H1 (cell line): Measurements from ENCODE around the gene NIPAL4. TPM values are rescaled to one million over a fixed set of nuclear protein-coding genes. Genes with fewer than 3 reads are reported as not detected.

ENCODE experiments used
- CTCF ChIA-PET: fragments of 300-600 bp; sonication (Branson Sonifier 250); formaldehyde crosslinking; loops from one replicate; lab custom pipeline; 2021; ENCODE audit not compliant: partially characterized antibody; lab: Charles Lee
- POLR2A ChIA-PET: fragments of 300-600 bp; sonication (Branson Sonifier 250); formaldehyde crosslinking; loops from one replicate; lab custom pipeline; 2021; ENCODE audit warnings: inconsistent platforms; ENCODE audit not compliant: partially characterized antibody; lab: Charles Lee
- DNase-seq, 2 experiments: peaks; one replicate each; pipeline versions ENCODE4 v3.0.0 to v3.0.0-alpha.2; 2010 to 2022; ENCODE audit warnings: low spot score in 2 of 2, low read depth in 1 of 2, mixed read lengths in 1 of 2
- FAIRE-seq: peaks from 2 replicates; lab custom pipeline; 2011; peaks lifted over from hg19 to GRCh38; lab: Jason Lieb, UNC
- H2AFZ ChIP-seq: 2 replicates; pipeline ENCODE4 v1.8.1; 2012; ENCODE audit warnings: low read length, inconsistent platforms
- H2AK5ac ChIP-seq: 2 replicates; pipeline ENCODE4 v1.6.1; 2013; ENCODE audit warnings: low read depth, low read length
- H2BK120ac ChIP-seq: replicated peaks from 2 replicates; pipeline ENCODE3; 2013; ENCODE audit warnings: low read depth, low read length, inconsistent platforms
- H2BK12ac ChIP-seq: 2 replicates; pipeline ENCODE4 v1.6.1; 2013; ENCODE audit warnings: low read depth, low read length
- H2BK15ac ChIP-seq: 2 replicates; pipeline ENCODE4 v1.6.1; 2013; ENCODE audit warnings: low read length
- H2BK20ac ChIP-seq: 2 replicates; pipeline ENCODE4 v1.6.1; 2013; ENCODE audit warnings: low read length
- H2BK5ac ChIP-seq: 2 replicates; pipeline ENCODE4 v1.6.1; 2013; ENCODE audit warnings: low read depth, low read length
- H3K14ac ChIP-seq: 2 replicates; pipeline ENCODE4 v1.6.1; 2013; ENCODE audit warnings: inconsistent platforms; ENCODE audit not compliant: insufficient read length
- H3K18ac ChIP-seq: 2 replicates; pipeline ENCODE4 v1.6.1; 2013; ENCODE audit warnings: low read length; ENCODE audit errors: extremely low read depth
- H3K23ac ChIP-seq: 2 replicates; pipeline ENCODE4 v1.6.1; 2013; ENCODE audit warnings: inconsistent platforms; ENCODE audit not compliant: insufficient read length
- H3K23me2 ChIP-seq: 2 replicates; pipeline ENCODE4 v1.6.1; 2013; ENCODE audit warnings: low read depth, low read length
- H3K27ac ChIP-seq: 2 replicates; pipeline ENCODE4 v1.6.1; 2011; ENCODE audit warnings: low read depth, low read length, inconsistent platforms
- H3K27me3 ChIP-seq, 4 experiments: replicated peaks in 1 of 4; 1 replicate in 1 of 4; 2 replicates in 3 of 4; pipeline versions ENCODE4 v1.6.1 to v1.8.1; 2011 to 2013; ENCODE audit warnings: low read length in 3 of 4, mild to moderate bottlenecking in 3 of 4, inconsistent platforms in 2 of 4, mixed read lengths in 2 of 4, moderate library complexity in 1 of 4; ENCODE audit not compliant: control insufficient read depth in 3 of 4, insufficient read depth in 3 of 4; ENCODE audit errors: extremely low read depth in 1 of 4
- H3K36me3 ChIP-seq, 4 experiments: 2 replicates each; pipeline versions ENCODE4 v1.6.1 to v1.8.1; 2011 to 2013; ENCODE audit warnings: mild to moderate bottlenecking in 4 of 4, low read length in 3 of 4, moderate library complexity in 2 of 4, control low read depth in 1 of 4, inconsistent platforms in 1 of 4; ENCODE audit not compliant: insufficient read depth in 4 of 4, control insufficient read depth in 2 of 4
- H3K4ac ChIP-seq: replicated peaks from 2 replicates; pipeline ENCODE3; 2013; ENCODE audit warnings: low read length, low read depth, mixed read lengths, inconsistent platforms; ENCODE audit not compliant: insufficient read length
- H3K4me1 ChIP-seq, 4 experiments: replicated peaks in 1 of 4; 1 replicate in 1 of 4; 2 replicates in 3 of 4; pipeline versions ENCODE4 v1.6.1 to v1.8.1; 2011 to 2013; ENCODE audit warnings: low read length in 3 of 4, inconsistent platforms in 2 of 4, mixed read lengths in 1 of 4; ENCODE audit not compliant: insufficient read depth in 4 of 4, control insufficient read depth in 3 of 4
- H3K4me2 ChIP-seq, 2 experiments: 2 replicates each; pipeline versions ENCODE4 v1.6.1 to v1.8.1; 2011 to 2013; ENCODE audit warnings: low read depth in 2 of 2, low read length in 2 of 2, control low read depth in 1 of 2, inconsistent platforms in 1 of 2, mild to moderate bottlenecking in 1 of 2; ENCODE audit not compliant: insufficient read depth in 1 of 2
- H3K4me3 ChIP-seq, 4 experiments: fragments of 200-600, 300-600 bp in 1 of 4; sonication (generic), shearing (Covaris generic), sonication (Bioruptor Twin) in 1 of 4; 2 replicates each; pipeline versions ENCODE4 v1.5.1 to v1.8.1; 2011 to 2016; ENCODE audit warnings: low read length in 4 of 4, low read depth in 3 of 4, control low read depth in 2 of 4, inconsistent platforms in 2 of 4, mild to moderate bottlenecking in 2 of 4, mixed read lengths in 1 of 4, moderate library complexity in 1 of 4; ENCODE audit not compliant: insufficient read depth in 2 of 4; ENCODE audit errors: extremely low read depth in 1 of 4
- H3K56ac ChIP-seq: replicated peaks from 2 replicates; pipeline ENCODE3; 2013; ENCODE audit warnings: low read depth, mild to moderate bottlenecking, mixed read lengths, low read length, inconsistent platforms; ENCODE audit not compliant: insufficient read length
- H3K79me1 ChIP-seq: 2 replicates; pipeline ENCODE4 v1.6.1; 2013; ENCODE audit warnings: low read depth, low read length, control low read depth
- H3K79me2 ChIP-seq, 2 experiments: 2 replicates each; pipeline versions ENCODE4 v1.6.1 to v1.8.1; 2012 to 2013; ENCODE audit warnings: low read length in 2 of 2, mild to moderate bottlenecking in 2 of 2, inconsistent platforms in 1 of 2; ENCODE audit not compliant: insufficient read depth in 2 of 2, control insufficient read depth in 1 of 2
- H3K9ac ChIP-seq, 4 experiments: replicated peaks in 1 of 4; 1 replicate in 1 of 4; 2 replicates in 3 of 4; pipeline versions ENCODE4 v1.6.1 to v1.8.1; 2011 to 2013; ENCODE audit warnings: low read depth in 3 of 4, low read length in 3 of 4, control low read depth in 2 of 4, mild to moderate bottlenecking in 2 of 4, moderate library complexity in 2 of 4, inconsistent platforms in 1 of 4; ENCODE audit errors: extremely low read depth in 1 of 4
- H3K9me3 ChIP-seq, 2 experiments: 2 replicates each; pipeline versions ENCODE4 v1.6.1 to v1.8.1; 2012 to 2013; ENCODE audit warnings: mild to moderate bottlenecking in 2 of 2, moderate library complexity in 2 of 2, control low read depth in 1 of 2, inconsistent platforms in 1 of 2, low read depth in 1 of 2, low read length in 1 of 2, mixed read lengths in 1 of 2; ENCODE audit not compliant: insufficient read depth in 2 of 2
- H4K20me1 ChIP-seq, 2 experiments: replicated peaks in 1 of 2; 2 replicates each; pipeline versions ENCODE3 to v1.8.1; 2011 to 2013; ENCODE audit warnings: inconsistent platforms in 2 of 2, low read length in 2 of 2, mild to moderate bottlenecking in 1 of 2; ENCODE audit not compliant: insufficient read depth in 2 of 2, control insufficient read depth in 1 of 2
- H4K5ac ChIP-seq: 2 replicates; pipeline ENCODE4 v1.6.1; 2013; ENCODE audit warnings: low read length, low read depth, mixed read lengths, inconsistent platforms; ENCODE audit not compliant: insufficient read length
- H4K8ac ChIP-seq: 2 replicates; pipeline ENCODE4 v1.8.0; 2013; ENCODE audit warnings: mild to moderate bottlenecking, moderate library complexity, low read length, inconsistent platforms; ENCODE audit not compliant: insufficient read depth; ENCODE audit errors: extremely low read depth
- H4K91ac ChIP-seq: replicated peaks from 2 replicates; pipeline ENCODE3; 2013; ENCODE audit warnings: low read length, mixed read lengths, inconsistent platforms; ENCODE audit not compliant: insufficient read length
- ASH2L ChIP-seq: fragments of 200-600, 300-600 bp; sonication (generic); IDR thresholded peaks from one replicate; pipeline ENCODE4 v1.7.1; 2017; ENCODE audit warnings: low read length
- BACH1 ChIP-seq: IDR thresholded peaks from 2 replicates; pipeline ENCODE4 v1.6.1; 2012; ENCODE audit warnings: low read length, improper control_type of control experiment
- CBX5 ChIP-seq: fragments of 300-800, 300-1000 bp; sonication (generic); IDR thresholded peaks from 2 replicates; pipeline ENCODE4 v1.7.1; 2016; ENCODE audit warnings: antibody characterized with exemption, low read length, low read depth
- CBX8 ChIP-seq: fragments of 300-800, 300-1000 bp; sonication (generic); IDR thresholded peaks from 2 replicates; pipeline ENCODE4 v1.7.1; 2016; ENCODE audit warnings: low read depth, low read length, borderline replicate concordance
- KDM5A ChIP-seq: fragments of 200-600 bp; IDR thresholded peaks from 2 replicates; pipeline ENCODE4 v1.7.1; 2012; ENCODE audit warnings: mild to moderate bottlenecking, low read length, inconsistent platforms, mixed read lengths
- PHF8 ChIP-seq: fragments of 200-600 bp; sonication (generic); conservative IDR thresholded peaks from 2 replicates; pipeline ENCODE4 v1.7.1; 2012; ENCODE audit warnings: low read depth, mild to moderate bottlenecking, inconsistent platforms, low read length, moderate library complexity
- SUZ12 ChIP-seq: fragments of 200-600 bp; sonication (generic); IDR thresholded peaks from 2 replicates; pipeline ENCODE4 v1.6.1; 2012; ENCODE audit warnings: mild to moderate bottlenecking, inconsistent platforms, low read length, moderate library complexity, mixed read lengths
- TAF1 ChIP-seq: IDR thresholded peaks from 2 replicates; pipeline ENCODE4 v1.6.1; 2011; ENCODE audit warnings: mild to moderate bottlenecking, low read depth, low read length
- WGBS, 2 experiments: shearing (Covaris generic) in 1 of 2; methylation state at CpG; one replicate each; pipeline versions ENCODE4 v1.1.6 to v1.1.7; 2013 to 2015; ENCODE audit warnings: low lambda C conversion rate in 2 of 2, mixed read lengths in 2 of 2, inconsistent platforms in 1 of 2, low coverage in 1 of 2, missing lambda C conversion rate in 1 of 2; ENCODE audit not compliant: insufficient replicate concordance in 2 of 2, insufficient coverage in 1 of 2, insufficient read length in 1 of 2; ENCODE audit errors: extremely low coverage in 1 of 2, missing lambda C conversion rate in 1 of 2; 5-methylcytosine and 5-hydroxymethylcytosine counted together
- polyA plus RNA-seq, 7 experiments: library from polyadenylated mRNA; depleted of rRNA in 3 of 7; stranded (reverse) in 5 of 7; unstranded in 2 of 7; fragments of >200 nt in 5 of 7; fragments of 200-250 nt in 2 of 7; gene quantifications; 1 replicate in 5 of 7; 2 replicates in 1 of 7; 4 replicates in 1 of 7; pipeline versions ENCODE4 v1.2.1 to v1.2.3, GENCODE V29; 2011 to 2013; ENCODE audit warnings: missing spikeins in 2 of 7, mixed read lengths in 2 of 7
- total RNA-seq: library from RNA; stranded (reverse); fragmentation: NEBNext Ultra II Directional; extraction: Animal tissue kit (Norgen Biotek cat#: 25700); gene quantifications from 2 replicates; pipeline ENCODE4 v1.2.1, GENCODE V29; 2021
- TF ChIP-seq, protein P1 (sequence below): IDR thresholded peaks from 2 replicates; pipeline ENCODE4 v1.6.1; 2011; ENCODE audit warnings: low read length, improper control_type of control experiment

Gene NIPAL4
- total and polyA plus RNA-seq, 2 of the 8 experiments (the other 6 are each of a cell fraction or from before 2014, with no cell fraction given), result 0.09 to 0.20 TPM

DNA sequence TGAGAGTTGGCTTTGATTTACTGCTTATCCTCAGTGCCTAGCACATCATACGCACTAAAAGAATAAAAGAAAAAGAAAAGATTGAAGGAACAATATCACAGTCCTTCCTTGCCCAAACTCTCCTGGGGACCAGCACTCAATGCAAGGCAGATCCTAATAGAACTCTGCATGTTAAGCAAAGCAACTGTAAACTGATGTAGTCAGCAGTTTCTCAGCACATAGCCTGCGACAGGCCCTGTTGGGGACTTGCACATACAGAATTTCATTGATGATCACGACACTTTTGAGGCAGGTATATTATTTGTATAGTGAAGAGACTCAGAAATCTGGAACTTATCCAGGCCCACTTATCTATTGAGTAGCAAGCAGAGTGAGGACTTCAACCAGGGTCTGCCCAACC, 15.4 kb downstream of the NIPAL4 start:
- no peak overlapping the region for H3K4me3 ChIP-seq
- no peaks in the 10 kb centered on the region for H3K23me2 ChIP-seq
- H4K91ac ChIP-seq, result no peak overlapping the region
- FAIRE-seq (no peak), DNase-seq (no peak)
- no peak overlapping the region for H3K4me2 ChIP-seq
- no peak overlapping the region for H3K14ac ChIP-seq
- no peak overlapping the region for H2AK5ac ChIP-seq
- POLR2A ChIA-PET, result no interaction called here
- no peak overlapping the region for H4K5ac ChIP-seq
- H3K4me1 ChIP-seq, result peaks cover 0 to 2% (median 0%) of the 10 kb centered on the region in 4 experiments; a peak in 3 of 7 replicates
- no peak overlapping the region for H2BK5ac ChIP-seq
- H2BK120ac ChIP-seq, result no peak overlapping the region
- no peak overlapping the region for H2BK12ac ChIP-seq
- WGBS, 2 experiments, result 88% methylated on average over 3 of the region's 3 CpGs; no CpG with 5 or more reads in 1 of the 2 experiments
- no peak overlapping the region for H2BK15ac ChIP-seq
- H2BK20ac ChIP-seq, result no peak overlapping the region
- no peak overlapping the region for H3K4ac ChIP-seq
- H3K9me3 ChIP-seq, result 0 out of 4 replicates have a peak, but pooled peaks cover 0 to 2% of the 10 kb centered on the region in 2 experiments
- CTCF ChIA-PET, result interaction anchor here (1.1 to 8.5 kb wide), 10 partner anchors 10 to 152 kb away, joined by 3 to 112 read pairs (median 26); partner anchors contain the start of gene NIPAL4
- no peaks in the 10 kb centered on the region for H3K79me1 ChIP-seq
- H3K79me2 ChIP-seq, result no peaks in the 10 kb centered on the region
- no peak overlapping the region for H4K8ac ChIP-seq
- H3K36me3 ChIP-seq, result no peaks in the 10 kb centered on the region
- H3K27ac ChIP-seq, result no peak overlapping the region
- H3K23ac ChIP-seq, result no peak overlapping the region
- no peak overlapping the region for H2AFZ ChIP-seq
- no peak overlapping the region for H3K9ac ChIP-seq
- no peak overlapping the region for H3K18ac ChIP-seq
- no peak for TF ChIP-seq TAF1
- TF ChIP-seq CBX8, result no peak
- no peak for TF ChIP-seq SUZ12
- TF ChIP-seq, protein P1, sequence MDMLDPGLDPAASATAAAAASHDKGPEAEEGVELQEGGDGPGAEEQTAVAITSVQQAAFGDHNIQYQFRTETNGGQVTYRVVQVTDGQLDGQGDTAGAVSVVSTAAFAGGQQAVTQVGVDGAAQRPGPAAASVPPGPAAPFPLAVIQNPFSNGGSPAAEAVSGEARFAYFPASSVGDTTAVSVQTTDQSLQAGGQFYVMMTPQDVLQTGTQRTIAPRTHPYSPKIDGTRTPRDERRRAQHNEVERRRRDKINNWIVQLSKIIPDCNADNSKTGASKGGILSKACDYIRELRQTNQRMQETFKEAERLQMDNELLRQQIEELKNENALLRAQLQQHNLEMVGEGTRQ, result no peak
- no peak for TF ChIP-seq KDM5A
- TF ChIP-seq PHF8, result no peak
- TF ChIP-seq ASH2L, result no peak
- TF ChIP-seq BACH1, result no peak
- TF ChIP-seq CBX5, result no peak
- H3K27me3 ChIP-seq, result no peaks in the 10 kb centered on the region
- no peak overlapping the region for H3K56ac ChIP-seq
- peaks cover 0 to 2% of the 10 kb centered on the region in 2 experiments for H4K20me1 ChIP-seq
